Measurements from ENCODE around the gene GALNT5.

- no peak for TF ChIP-seq POLR2A (IDR thresholded peaks at IDR 0.05)
- no peak for TF ChIP-seq CTCF (IDR thresholded peaks at IDR 0.05)
Observed at GRCh38 chr2:157355618-157356017, 98.1 kb downstream of the GALNT5 start.
